MCF 10A (cell line): ENCODE data around the gene TTC7B. TPM values are rescaled to one million over a fixed set of nuclear protein-coding genes. Genes with fewer than 3 reads are reported as not detected.

Experiments
- BruUV-seq: library from RNA; stranded (reverse); fragments of 400-500 nt; replicated peaks from 2 replicates; lab custom pipeline; 2021; lab: Mats Ljungman, UMichigan
- CTCF ChIA-PET: fragments of 300-600 bp; sonication (Branson Sonifier 250); formaldehyde crosslinking; extraction: SDS; loops from one replicate; lab custom pipeline; 2021; ENCODE audit warnings: antibody characterized with exemption, inconsistent platforms; lab: Yijun Ruan, JAX
- POLR2A ChIA-PET: fragments of 300-600, 350-650 bp; sonication (Branson Sonifier 250); formaldehyde crosslinking; extraction: SDS; loops from one replicate; lab custom pipeline; 2020; ENCODE audit warnings: antibody characterized with exemption, inconsistent platforms; lab: Yijun Ruan, JAX
- DNase-seq: peaks from one replicate; pipeline ENCODE4 v3.0.0-alpha.2; 2018; ENCODE audit not compliant: unreplicated experiment
- H3K27ac Mint-ChIP-seq: one replicate; pipeline ENCODE4 v1.8.0; 2022; ENCODE audit warnings: mild to moderate bottlenecking, low read depth, mixed read lengths; ENCODE audit not compliant: unreplicated experiment
- H3K27me3 Mint-ChIP-seq: one replicate; pipeline ENCODE4 v1.8.0; 2022; ENCODE audit warnings: mixed read lengths; ENCODE audit not compliant: insufficient read depth, unreplicated experiment
- H3K36me3 Mint-ChIP-seq: one replicate; pipeline ENCODE4 v1.8.0; 2022; ENCODE audit warnings: mild to moderate bottlenecking, moderate library complexity, mixed read lengths; ENCODE audit not compliant: insufficient read depth, unreplicated experiment
- H3K4me1 Mint-ChIP-seq: one replicate; pipeline ENCODE4 v1.8.0; 2022; ENCODE audit warnings: mixed read lengths; ENCODE audit not compliant: insufficient read depth, unreplicated experiment
- H3K4me3 Mint-ChIP-seq: one replicate; pipeline ENCODE4 v1.8.0; 2022; ENCODE audit warnings: mild to moderate bottlenecking, moderate library complexity, mixed read lengths; ENCODE audit not compliant: unreplicated experiment
- H3K9me3 Mint-ChIP-seq: one replicate; pipeline ENCODE4 v1.8.0; 2022; ENCODE audit warnings: mixed read lengths; ENCODE audit not compliant: unreplicated experiment
- intact Hi-C: fragments of 100-400 bp; cut with micrococcal nuclease; formaldehyde crosslinking; loops from 2 replicates; pipeline ENCODE4 v1.14.1; 2022
- total RNA-seq: library from RNA; stranded (reverse); gene quantifications from 2 replicates; pipeline ENCODE4 v1.2.3, GENCODE V29; 2022
- TF ChIP-seq, protein P1 (sequence below): fragments of 200-600 bp; IDR thresholded peaks from one replicate; pipeline ENCODE4 v1.8.0; 2022; ENCODE audit warnings: antibody characterized with exemption, mild to moderate bottlenecking; ENCODE audit not compliant: unreplicated experiment

Gene TTC7B
- total RNA-seq, 1 experiment from 2014 or later, result 31.1 TPM

GRCh38 chr14:90603841-90604240, 212.4 kb downstream of the TTC7B start:
- H3K27ac Mint-ChIP-seq, result no peak overlapping the region
- BruUV-seq, result no TSS peak
- H3K4me1 Mint-ChIP-seq, result no peaks in the 10 kb centered on the region
- H3K36me3 Mint-ChIP-seq, result no peaks in the 10 kb centered on the region
- H3K9me3 Mint-ChIP-seq, result no peaks in the 10 kb centered on the region
- H3K4me3 Mint-ChIP-seq, result no peak overlapping the region
- CTCF ChIA-PET, result no interaction called here
- DNase-seq, result no peak
- TF ChIP-seq, protein P1, sequence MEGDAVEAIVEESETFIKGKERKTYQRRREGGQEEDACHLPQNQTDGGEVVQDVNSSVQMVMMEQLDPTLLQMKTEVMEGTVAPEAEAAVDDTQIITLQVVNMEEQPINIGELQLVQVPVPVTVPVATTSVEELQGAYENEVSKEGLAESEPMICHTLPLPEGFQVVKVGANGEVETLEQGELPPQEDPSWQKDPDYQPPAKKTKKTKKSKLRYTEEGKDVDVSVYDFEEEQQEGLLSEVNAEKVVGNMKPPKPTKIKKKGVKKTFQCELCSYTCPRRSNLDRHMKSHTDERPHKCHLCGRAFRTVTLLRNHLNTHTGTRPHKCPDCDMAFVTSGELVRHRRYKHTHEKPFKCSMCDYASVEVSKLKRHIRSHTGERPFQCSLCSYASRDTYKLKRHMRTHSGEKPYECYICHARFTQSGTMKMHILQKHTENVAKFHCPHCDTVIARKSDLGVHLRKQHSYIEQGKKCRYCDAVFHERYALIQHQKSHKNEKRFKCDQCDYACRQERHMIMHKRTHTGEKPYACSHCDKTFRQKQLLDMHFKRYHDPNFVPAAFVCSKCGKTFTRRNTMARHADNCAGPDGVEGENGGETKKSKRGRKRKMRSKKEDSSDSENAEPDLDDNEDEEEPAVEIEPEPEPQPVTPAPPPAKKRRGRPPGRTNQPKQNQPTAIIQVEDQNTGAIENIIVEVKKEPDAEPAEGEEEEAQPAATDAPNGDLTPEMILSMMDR, result no peak
- POLR2A ChIA-PET, result interaction anchor here (0.7 kb wide), 1 partner anchor 10 kb away, joined by 3 read pairs; no protein-coding TSS in a partner anchor
- intact Hi-C loops, result no loop called here
- no peaks in the 10 kb centered on the region for H3K27me3 Mint-ChIP-seq

DNA sequence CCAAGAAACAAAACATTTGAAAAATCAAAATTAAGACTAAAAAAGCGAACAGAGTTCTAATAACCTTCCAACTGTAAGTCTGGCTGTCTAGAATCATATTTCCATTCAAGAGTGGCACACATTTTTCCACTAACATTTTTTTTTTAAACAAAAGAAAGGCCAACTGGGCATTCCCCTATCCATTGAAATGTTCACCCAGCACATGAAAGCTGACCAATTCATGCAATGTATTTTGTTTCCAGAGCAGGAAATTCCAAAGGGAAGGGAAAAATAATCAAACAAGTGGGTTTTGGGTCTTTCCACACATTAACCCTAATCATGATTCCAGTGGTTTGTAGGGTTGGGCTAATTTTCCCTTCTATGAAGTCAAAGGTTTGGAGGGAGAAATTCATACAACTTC, 212.9 kb downstream of the TTC7B start:
- Mint-ChIP-seq H3K4me1 (no peaks in the 10 kb centered on the region), H3K9me3 (no peaks in the 10 kb centered on the region), H3K27me3 (no peaks in the 10 kb centered on the region), H3K4me3 (no peak overlapping the region), H3K36me3 (no peaks in the 10 kb centered on the region), H3K27ac (no peak overlapping the region)
- no TSS peak for BruUV-seq
- ChIA-PET CTCF (no interaction called here), POLR2A (no interaction called here)
- intact Hi-C loops, result no loop called here
- TF ChIP-seq, protein P1, result no peak
- no peak for DNase-seq

GRCh38 chr14:90602088-90602687, 214.0 kb downstream of the TTC7B start:
- H3K36me3 Mint-ChIP-seq, result no peaks in the 10 kb centered on the region
- intact Hi-C loops, result no loop called here
- no peak for DNase-seq
- no peak overlapping the region for H3K27ac Mint-ChIP-seq
- H3K27me3 Mint-ChIP-seq, result no peaks in the 10 kb centered on the region
- CTCF ChIA-PET, result no interaction called here
- TF ChIP-seq, protein P1, result no peak
- POLR2A ChIA-PET, result no interaction called here
- no peak overlapping the region for H3K4me3 Mint-ChIP-seq
- no peaks in the 10 kb centered on the region for H3K9me3 Mint-ChIP-seq
- BruUV-seq, result no TSS peak
- no peaks in the 10 kb centered on the region for H3K4me1 Mint-ChIP-seq

DNA sequence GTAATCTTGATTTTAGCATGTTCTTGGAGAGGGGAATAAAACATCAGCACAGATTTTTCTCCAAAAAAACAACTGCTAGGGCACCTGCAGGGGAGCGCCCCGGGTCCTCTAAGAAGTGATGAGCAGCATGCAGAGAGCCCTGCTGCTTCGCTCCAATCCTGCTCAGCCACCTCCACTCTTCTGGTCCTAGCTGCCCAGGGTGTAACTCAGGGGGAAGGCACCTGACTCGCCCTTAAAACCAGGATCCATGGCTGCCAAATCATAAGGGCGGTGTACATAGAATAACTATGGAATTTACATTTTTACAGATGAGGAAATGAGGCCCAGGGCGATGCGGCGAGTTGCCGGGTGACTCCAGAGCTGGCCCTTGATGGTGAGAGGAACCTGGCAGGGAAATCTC, 214.7 kb downstream of the TTC7B start:
- TF ChIP-seq, protein P1, result no peak
- intact Hi-C loops, result no loop called here
- CTCF ChIA-PET, result interaction anchor here (0.6 kb wide), 1 partner anchor 629 kb away, joined by 3 read pairs; no protein-coding TSS in a partner anchor
- no peaks in the 10 kb centered on the region for H3K9me3 Mint-ChIP-seq
- no peak for DNase-seq
- no peaks in the 10 kb centered on the region for H3K27me3 Mint-ChIP-seq
- H3K4me3 Mint-ChIP-seq, result no peak overlapping the region
- H3K36me3 Mint-ChIP-seq, result no peaks in the 10 kb centered on the region
- no peaks in the 10 kb centered on the region for H3K4me1 Mint-ChIP-seq
- BruUV-seq, result no TSS peak
- POLR2A ChIA-PET, result interaction anchor here (1.3 kb wide), 1 partner anchor 11 kb away, joined by 4 read pairs; no protein-coding TSS in a partner anchor
- H3K27ac Mint-ChIP-seq, result no peak overlapping the region
